HepG2 (cell line): ENCODE results near the gene BDH2. TPM values are rescaled to one million over a fixed set of nuclear protein-coding genes. Genes with fewer than 3 reads are reported as not detected.

Experiments used
- ATAC-seq: fragments of 200-7000 bp; cut with Tn5 transposase; 3 replicates; pipeline ENCODE4 v1.9.1; 2020; ENCODE audit warnings: mild to moderate bottlenecking, moderate library complexity
- BruUV-seq: library from RNA; stranded (reverse); fragments of 400-500 nt; replicated peaks from 2 replicates; lab custom pipeline; 2021; lab: Mats Ljungman, UMichigan
- CTCF ChIA-PET: fragments of 300-600 bp; formaldehyde crosslinking; extraction: SDS; loops from one replicate; lab custom pipeline; 2021; ENCODE audit warnings: low total read pairs, inconsistent platforms, low intra/inter-chr PET ratio; lab: Yijun Ruan, JAX
- POLR2A ChIA-PET: fragments of 350-600 bp; sonication (Branson Sonifier 250); formaldehyde crosslinking; loops from one replicate; lab custom pipeline; 2020; ENCODE audit warnings: antibody characterized with exemption, inconsistent platforms; lab: Yijun Ruan, JAX
- DNase-seq: peaks from one replicate; pipeline ENCODE4 v3.0.0-alpha.2; 2015; ENCODE audit warnings: low spot score
- FAIRE-seq: peaks from 3 replicates; lab custom pipeline; 2011; peaks lifted over from hg19 to GRCh38; lab: Jason Lieb, UNC
- H2AFZ ChIP-seq: one replicate; pipeline ENCODE4 v1.6.1; 2011; ENCODE audit warnings: low read length, inconsistent platforms
- H3K27ac ChIP-seq: fragments of 300-600 bp; 3 replicates; pipeline ENCODE4 v1.8.0; 2011; ENCODE audit warnings: mixed run types, mild to moderate bottlenecking, mixed read lengths, low read length, inconsistent platforms; ENCODE audit not compliant: insufficient read depth; ENCODE audit errors: extremely low read length
- H3K27me3 ChIP-seq, 2 experiments: fragments of 200-600 bp in 1 of 2; 2 replicates in 1 of 2; 3 replicates in 1 of 2; pipeline versions ENCODE4 v1.6.0 to v1.8.0; 2011; ENCODE audit warnings: low read length in 2 of 2, mild to moderate bottlenecking in 2 of 2, moderate library complexity in 2 of 2, inconsistent platforms in 1 of 2; ENCODE audit not compliant: insufficient read depth in 2 of 2, control insufficient read depth in 1 of 2
- H3K36me3 ChIP-seq, 2 experiments: fragments of 200-600 bp in 1 of 2; replicated peaks in 1 of 2; 2 replicates in 1 of 2; 3 replicates in 1 of 2; pipeline versions ENCODE4 v1.5.1 to v1.8.0; 2011; ENCODE audit warnings: low read length in 2 of 2, inconsistent platforms in 1 of 2; ENCODE audit not compliant: insufficient read depth in 2 of 2, control insufficient read depth in 1 of 2
- H3K4me1 ChIP-seq: 2 replicates; pipeline ENCODE4 v1.5.1; 2012; ENCODE audit warnings: low read length, inconsistent platforms; ENCODE audit not compliant: insufficient read depth
- H3K4me2 ChIP-seq: 2 replicates; pipeline ENCODE4 v1.6.0; 2011; ENCODE audit warnings: low read depth, low read length, inconsistent platforms
- H3K4me3 ChIP-seq, 3 experiments: fragments of 200-600 bp in 1 of 3; sonication (generic), shearing (Covaris generic) in 1 of 3; replicated peaks in 1 of 3; 2 replicates each; pipeline ENCODE4 v1.5.1; 2011 to 2016; ENCODE audit warnings: low read length in 3 of 3, inconsistent platforms in 2 of 3, low read depth in 2 of 3, mild to moderate bottlenecking in 2 of 3, control low read depth in 1 of 3, mixed read lengths in 1 of 3; ENCODE audit not compliant: insufficient read depth in 1 of 3
- H3K79me2 ChIP-seq: one replicate; pipeline ENCODE4 v1.6.1; 2011; ENCODE audit warnings: low read length, inconsistent platforms; ENCODE audit not compliant: insufficient read depth
- H3K9ac ChIP-seq: 2 replicates; pipeline ENCODE4 v1.6.0; 2011; ENCODE audit warnings: mild to moderate bottlenecking, low read depth, low read length, inconsistent platforms; ENCODE audit not compliant: insufficient read depth
- H3K9me3 ChIP-seq: 2 replicates; pipeline ENCODE4 v1.5.1; 2012; ENCODE audit warnings: mild to moderate bottlenecking, low read length
- H4K20me1 ChIP-seq: 2 replicates; pipeline ENCODE4 v1.6.0; 2011; ENCODE audit warnings: inconsistent platforms, mild to moderate bottlenecking, low read length, moderate library complexity; ENCODE audit not compliant: insufficient read depth
- ATF7 ChIP-seq, 2 experiments: fragments of 450-650 bp in 1 of 2; sonication (generic) in 1 of 2; formaldehyde crosslinking in 1 of 2; IDR thresholded peaks; 2 replicates each; pipeline versions ENCODE4 v1.4.0 to v1.6.1; 2016 to 2020; ENCODE audit warnings: antibody characterized with exemption in 1 of 2, mild to moderate bottlenecking in 1 of 2, missing genetic modification reagents in 1 of 2
- BRD4 ChIP-seq: sonication (generic); formaldehyde crosslinking; IDR thresholded peaks from 2 replicates; pipeline ENCODE4 v1.4.0; 2020; ENCODE audit warnings: missing genetic modification reagents
- CCDC6 ChIP-seq: sonication (generic); formaldehyde crosslinking; IDR thresholded peaks from 2 replicates; pipeline ENCODE4 v1.8.1; 2022; ENCODE audit warnings: mild to moderate bottlenecking, missing genetic modification reagents, moderate library complexity
- CEBPB ChIP-seq: IDR thresholded peaks from 2 replicates; pipeline ENCODE4 v1.6.1; 2011; ENCODE audit warnings: low read depth, low read length, improper control_type of control experiment, borderline replicate concordance
- JDP2 ChIP-seq: sonication (generic); formaldehyde crosslinking; IDR thresholded peaks from 2 replicates; pipeline ENCODE4 v1.8.1; 2022; ENCODE audit warnings: missing genetic modification reagents, borderline replicate concordance
- KAT7 ChIP-seq: IDR thresholded peaks from 2 replicates; pipeline ENCODE4 v1.6.1; 2018; ENCODE audit warnings: borderline replicate concordance, missing compliant biosample characterization
- SSRP1 ChIP-seq: IDR thresholded peaks from 2 replicates; pipeline ENCODE4 v1.6.1; 2016; ENCODE audit warnings: control low read depth
- TEAD3 ChIP-seq: optimal IDR thresholded peaks from 2 replicates; pipeline ENCODE3; 2016; ENCODE audit warnings: borderline replicate concordance
- ZNF841 ChIP-seq: sonication (generic); formaldehyde crosslinking; IDR thresholded peaks from 2 replicates; pipeline ENCODE4 v1.8.1; 2023; ENCODE audit warnings: missing genetic modification reagents, borderline replicate concordance
- WGBS: methylation state at CpG from one replicate; pipeline ENCODE4 v1.1.6; 2017; ENCODE audit warnings: low lambda C conversion rate; 5-methylcytosine and 5-hydroxymethylcytosine counted together
- in situ Hi-C: cut with HindIII; loops from 2 replicates; pipeline ENCODE4 v1.10.0; 2017; ENCODE audit warnings: low pct_unique_long_range_greater_than_20kb; ENCODE audit not compliant: extremely low pct_ligation_motif_present
- intact Hi-C: fragments of 100-400 bp; cut with micrococcal nuclease; formaldehyde crosslinking; loops from one replicate; pipeline ENCODE4 v1.10.0; 2022; ENCODE audit not compliant: unreplicated experiment
- polyA plus RNA-seq, 8 experiments: library from polyadenylated mRNA; depleted of rRNA in 3 of 8; stranded (reverse) in 7 of 8; unstranded in 1 of 8; fragments of >200 nt; fragmentation: Illumina TruSeq in 4 of 8; extraction: Trizol in 4 of 8; gene quantifications; 2 replicates each; pipeline versions ENCODE4 v1.2.1 to v1.2.3, GENCODE V29; 2011 to 2016; ENCODE audit warnings: low read depth in 4 of 8, missing spikeins in 1 of 8, mixed read lengths in 1 of 8; ENCODE audit not compliant: insufficient read depth in 1 of 8
- total RNA-seq, 5 experiments: library from RNA; depleted of rRNA; stranded (reverse); fragments of >200 nt; fragmentation: Illumina TruSeq; extraction: Trizol; gene quantifications; 2 replicates each; pipeline ENCODE4 v1.2.3, GENCODE V29; 2016; ENCODE audit warnings: low read depth in 1 of 5
- TF ChIP-seq, protein P1 (sequence below), 2 experiments: fragments of 450-650 bp in 1 of 2; sonication (generic) in 1 of 2; formaldehyde crosslinking in 1 of 2; IDR thresholded peaks; 2 replicates each; pipeline versions ENCODE4 v1.6.1 to v1.8.0; 2016 to 2022; ENCODE audit warnings: antibody characterized with exemption in 1 of 2, mild to moderate bottlenecking in 1 of 2, missing genetic modification reagents in 1 of 2

The BDH2 gene
- total and polyA plus RNA-seq, 2 of the 13 experiments (the other 11 are each of a cell fraction or from before 2014, with no cell fraction given) = 34.8 to 46.2 TPM

DNA sequence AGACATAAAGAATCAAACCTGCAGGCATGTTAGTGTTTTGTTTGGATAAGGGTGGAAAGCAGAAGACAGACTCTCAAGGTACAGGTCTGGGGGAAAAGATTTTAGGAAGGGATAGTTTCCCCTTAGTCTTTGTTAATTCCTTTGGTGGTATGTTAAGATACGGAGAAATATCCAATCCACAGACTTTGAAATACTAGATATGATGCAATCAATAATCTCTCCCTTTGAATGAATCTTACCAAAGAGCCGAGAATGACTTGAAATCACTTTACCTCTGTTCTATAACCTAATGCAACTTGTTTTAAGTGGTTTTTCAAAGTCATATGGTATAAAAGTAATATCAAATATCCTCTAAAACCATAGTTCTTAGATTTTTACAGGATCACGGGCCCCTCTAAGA is 5.3 kb upstream of the BDH2 start:
- Histone ChIP-seq H4K20me1 (no peaks in the 10 kb centered on the region), H3K27ac (no peak overlapping the region), H3K9ac (no peak overlapping the region), H2AFZ (no peak overlapping the region), H3K79me2 (no peaks in the 10 kb centered on the region), H3K36me3 (peaks cover 3 to 25% of the 10 kb centered on the region in 2 experiments), H3K4me1 (peaks cover 9% of the 10 kb centered on the region), H3K4me3 (no peak overlapping the region), H3K9me3 (no peaks in the 10 kb centered on the region), H3K4me2 (no peak overlapping the region), H3K27me3 (no peaks in the 10 kb centered on the region)
- ChIA-PET POLR2A (no interaction called here), CTCF (no interaction called here)
- in situ Hi-C loops (no loop called here), intact Hi-C loops (no loop called here)
- DNase-seq (no peak), FAIRE-seq (no peak), ATAC-seq (no peak)
- BruUV-seq = no TSS peak
- WGBS = 94% methylated on average over 3 of the region's 3 CpGs
- TF ChIP-seq CCDC6 (CRISPR knock-in tag) (no peak), ATF7 (IDR thresholded peaks at IDR 0.05) (0 out of 2 replicates have a peak, but pooled peaks have one; percentile 5), ATF7 (CRISPR knock-in tag; IDR thresholded peaks at IDR 0.05) (no peak), CEBPB (peak; percentile 63; the same call in 1 of the 2 replicates), JDP2 (CRISPR knock-in tag) (no peak), KAT7 (CRISPR knock-in tag) (no peak), SSRP1 (no peak), ZNF841 (CRISPR knock-in tag) (no peak)

DNA sequence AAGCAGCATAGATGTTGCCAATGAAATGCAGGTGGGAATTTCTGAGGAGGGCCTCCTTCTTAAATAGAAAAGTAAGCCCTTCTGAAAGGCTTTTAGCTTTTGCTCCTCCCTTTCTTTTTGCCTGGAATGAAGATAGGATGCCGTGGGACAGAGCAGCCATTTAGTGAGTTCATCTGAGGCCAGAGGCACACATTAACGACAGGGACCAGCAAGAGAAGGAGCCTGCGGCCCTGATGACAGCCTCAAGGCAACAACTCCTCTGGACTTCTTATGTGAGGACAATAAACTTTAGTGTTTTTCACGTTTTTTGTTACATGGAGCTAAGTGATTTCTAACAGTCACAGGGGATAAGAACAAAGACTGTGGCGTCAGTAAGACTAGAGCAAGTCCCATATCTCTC is 1.1 kb upstream of the BDH2 start:
- CTCF ChIA-PET = no interaction called here
- Histone ChIP-seq H3K9ac (peak overlapping the region; percentile 49), H2AFZ (peak overlapping the region; percentile 67), H3K36me3 (no peaks in the 10 kb centered on the region), H3K4me1 (peaks cover 39% of the 10 kb centered on the region), H3K79me2 (no peaks in the 10 kb centered on the region), H4K20me1 (no peaks in the 10 kb centered on the region), H3K27ac (no peak overlapping the region), H3K4me2 (peak overlapping the region; percentile 79), H3K27me3 (no peaks in the 10 kb centered on the region), H3K9me3 (no peaks in the 10 kb centered on the region), H3K4me3 (peak overlapping the region in 1 of 3 experiments; percentile 13; a peak in 2 of 6 replicates)
- POLR2A ChIA-PET = interaction anchor here (1.0 to 2.9 kb wide), 3 partner anchors 24 to 480 kb away, joined by 4 to 10 read pairs (median 10); partner anchors contain the start of genes SLC9B2 and UBE2D3
- DNase-seq (no peak), FAIRE-seq (no peak), ATAC-seq (0 out of 3 replicates have a peak, but pooled peaks have one; percentile 8)
- 8% methylated on average over 4 of the region's 5 CpGs for WGBS
- no TSS peak for BruUV-seq
- in situ Hi-C loops = no loop called here
- intact Hi-C loops = no loop called here
- TF ChIP-seq BRD4 (CRISPR knock-in tag) (no peak), TEAD3 (CRISPR knock-in tag) (no peak)
- TF ChIP-seq, protein P1, sequence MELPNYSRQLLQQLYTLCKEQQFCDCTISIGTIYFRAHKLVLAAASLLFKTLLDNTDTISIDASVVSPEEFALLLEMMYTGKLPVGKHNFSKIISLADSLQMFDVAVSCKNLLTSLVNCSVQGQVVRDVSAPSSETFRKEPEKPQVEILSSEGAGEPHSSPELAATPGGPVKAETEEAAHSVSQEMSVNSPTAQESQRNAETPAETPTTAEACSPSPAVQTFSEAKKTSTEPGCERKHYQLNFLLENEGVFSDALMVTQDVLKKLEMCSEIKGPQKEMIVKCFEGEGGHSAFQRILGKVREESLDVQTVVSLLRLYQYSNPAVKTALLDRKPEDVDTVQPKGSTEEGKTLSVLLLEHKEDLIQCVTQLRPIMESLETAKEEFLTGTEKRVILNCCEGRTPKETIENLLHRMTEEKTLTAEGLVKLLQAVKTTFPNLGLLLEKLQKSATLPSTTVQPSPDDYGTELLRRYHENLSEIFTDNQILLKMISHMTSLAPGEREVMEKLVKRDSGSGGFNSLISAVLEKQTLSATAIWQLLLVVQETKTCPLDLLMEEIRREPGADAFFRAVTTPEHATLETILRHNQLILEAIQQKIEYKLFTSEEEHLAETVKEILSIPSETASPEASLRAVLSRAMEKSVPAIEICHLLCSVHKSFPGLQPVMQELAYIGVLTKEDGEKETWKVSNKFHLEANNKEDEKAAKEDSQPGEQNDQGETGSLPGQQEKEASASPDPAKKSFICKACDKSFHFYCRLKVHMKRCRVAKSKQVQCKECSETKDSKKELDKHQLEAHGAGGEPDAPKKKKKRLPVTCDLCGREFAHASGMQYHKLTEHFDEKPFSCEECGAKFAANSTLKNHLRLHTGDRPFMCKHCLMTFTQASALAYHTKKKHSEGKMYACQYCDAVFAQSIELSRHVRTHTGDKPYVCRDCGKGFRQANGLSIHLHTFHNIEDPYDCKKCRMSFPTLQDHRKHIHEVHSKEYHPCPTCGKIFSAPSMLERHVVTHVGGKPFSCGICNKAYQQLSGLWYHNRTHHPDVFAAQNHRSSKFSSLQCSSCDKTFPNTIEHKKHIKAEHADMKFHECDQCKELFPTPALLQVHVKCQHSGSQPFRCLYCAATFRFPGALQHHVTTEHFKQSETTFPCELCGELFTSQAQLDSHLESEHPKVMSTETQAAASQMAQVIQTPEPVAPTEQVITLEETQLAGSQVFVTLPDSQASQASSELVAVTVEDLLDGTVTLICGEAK (IDR thresholded peaks at IDR 0.05) = no peak
- TF ChIP-seq, protein P1 (CRISPR knock-in tag; IDR thresholded peaks at IDR 0.05) = no peak
